Measurements from ENCODE around the gene CLIP1.
"Not testable (repeated sequence)": the region's sequence is repeated elsewhere in the genome, so short reads cannot be mapped to it uniquely, and the experiment has no call there.

CLIP1 gene

GRCh38 chr12:122356991-122357390 is 65.5 kb downstream of the CLIP1 start:
- not testable (repeated sequence) for DNase-seq (ENCODE audit: low read depth, low spot score)

GRCh38 chr12:122356192-122356635 is 66.3 kb downstream of the CLIP1 start:
- no peak for DNase-seq (ENCODE audit: low read depth, low spot score)

GRCh38 chr12:122355706-122356105 is 66.8 kb downstream of the CLIP1 start:
- no peak for DNase-seq (ENCODE audit: low read depth, low spot score)

- no peak for DNase-seq (ENCODE audit: low read depth, low spot score)
Observed at GRCh38 chr12:122354958-122355641, 67.4 kb downstream of the CLIP1 start.

- no peak for DNase-seq (ENCODE audit: low read depth, low spot score)
Observed at GRCh38 chr12:122352394-122352793, 70.1 kb downstream of the CLIP1 start.

- DNase-seq (ENCODE audit: low read depth, low spot score), result no peak
Observed at GRCh38 chr12:122350141-122350848, 72.2 kb downstream of the CLIP1 start.

GRCh38 chr12:122349078-122349477 is 73.4 kb downstream of the CLIP1 start:
- no peak for DNase-seq (ENCODE audit: low read depth, low spot score)

- no peak for DNase-seq (ENCODE audit: low read depth, low spot score)
Observed at GRCh38 chr12:122348505-122348904, 74.0 kb downstream of the CLIP1 start.

GRCh38 chr12:122346054-122346453 is 76.4 kb downstream of the CLIP1 start:
- DNase-seq (ENCODE audit: low read depth, low spot score), result no peak

- DNase-seq (ENCODE audit: low read depth, low spot score), result no peak
Observed at GRCh38 chr12:122345042-122345441, 77.4 kb downstream of the CLIP1 start.

GRCh38 chr12:122336015-122336946 is 86.2 kb downstream of the CLIP1 start:
- DNase-seq (ENCODE audit: low read depth, low spot score), result no peak

- no peak for DNase-seq (ENCODE audit: low read depth, low spot score)
Observed at GRCh38 chr12:122333142-122334087, 89.1 kb downstream of the CLIP1 start.

GRCh38 chr12:122327494-122328385 is 94.7 kb downstream of the CLIP1 start:
- no peak for DNase-seq (ENCODE audit: low read depth, low spot score)

- DNase-seq (ENCODE audit: low read depth, low spot score), result no peak
Observed at GRCh38 chr12:122327014-122327413, 95.5 kb downstream of the CLIP1 start.

- DNase-seq (ENCODE audit: low read depth, low spot score), result no peak
Observed at GRCh38 chr12:122326586-122326985, 95.9 kb downstream of the CLIP1 start.

- no peak for DNase-seq (ENCODE audit: low read depth, low spot score)
Observed at GRCh38 chr12:122323311-122324019, 99.0 kb downstream of the CLIP1 start.

- DNase-seq (ENCODE audit: low read depth, low spot score), result no peak
Observed at GRCh38 chr12:122322501-122322900, 100.0 kb downstream of the CLIP1 start.

GRCh38 chr12:122318607-122319605 is 103.6 kb downstream of the CLIP1 start:
- DNase-seq (ENCODE audit: low read depth, low spot score), result no peak

Measured in activated naive CD8-positive, alpha-beta T cell treated with anti-CD3 and anti-CD28 coated beads, Interleukin-2, amount 50 U/mL, for 16 hours (primary cell).